Ovary (tissue), 9 donors: Measurements from ENCODE around the gene PCNA. TPM values are rescaled to one million over a fixed set of nuclear protein-coding genes. Genes with fewer than 3 reads are reported as not detected.
A peak's percentile ranks its signal among the peaks of the same experiment; 100 is the strongest.
"Not testable (repeated sequence)": the region's sequence is repeated elsewhere in the genome, so short reads cannot be mapped to it uniquely, and the experiment has no call there.

Source experiments
- DNase-seq, 5 donors: peaks; one replicate each; pipeline ENCODE4 v3.0.0-alpha.2; 2019 to 2020
- H3K27ac ChIP-seq, 2 donors: fragments of 200-600 bp; one replicate each; pipeline versions ENCODE4 v1.5.1 to v1.8.0; 2019 to 2022
- H3K27me3 ChIP-seq: fragments of 200-600 bp; one replicate; pipeline ENCODE4 v1.8.0; 2022
- H3K36me3 ChIP-seq: fragments of 200-600 bp; sonication (generic); one replicate; pipeline ENCODE4 v1.5.1; 2019
- H3K4me1 ChIP-seq: one replicate; pipeline ENCODE4 v1.8.1; 2013; ENCODE audit warnings: mild to moderate bottlenecking, moderate library complexity; ENCODE audit not compliant: insufficient read depth
- H3K4me3 ChIP-seq: fragments of 200-600 bp; sonication (generic); one replicate; pipeline ENCODE4 v1.5.1; 2017
- H3K9me3 ChIP-seq, 2 donors: fragments of 200-600 bp in 1 of 2; sonication (generic) in 1 of 2; one replicate each; pipeline versions ENCODE4 v1.5.1 to v1.8.1; 2013 to 2019; ENCODE audit warnings: mild to moderate bottlenecking in 1 of 2, moderate library complexity in 1 of 2
- CTCF ChIP-seq, 3 donors: fragments of 450-650 bp in 2 of 3; fragments of 200-600 bp in 1 of 3; IDR thresholded peaks; one replicate each; pipeline versions ENCODE4 v1.5.1 to v1.8.0; 2016 to 2022; ENCODE audit warnings: antibody characterized with exemption in 3 of 3, mild to moderate bottlenecking in 1 of 3
- EP300 ChIP-seq: sonication (generic); formaldehyde crosslinking; IDR thresholded peaks from one replicate; pipeline ENCODE4 v1.6.1; 2017; ENCODE audit warnings: antibody characterized with exemption
- POLR2A ChIP-seq: fragments of 450-650 bp; IDR thresholded peaks from one replicate; pipeline ENCODE4 v1.6.1; 2017; ENCODE audit warnings: antibody characterized with exemption, mild to moderate bottlenecking, moderate library complexity
- WGBS, 3 donors: extraction: QIAGEN DNeasy Blood & Tissue Kit in 1 of 3; methylation state at CpG; one replicate each; pipeline versions ENCODE4 v1.1.5 to v1.1.7; 2013 to 2017; 5-methylcytosine and 5-hydroxymethylcytosine counted together
- intact Hi-C, 4 donors: fragments of 100-400 bp; cut with DNase I; formaldehyde crosslinking; loops; one replicate each; pipeline versions ENCODE4 v1.11.0 to v1.15.1; 2022 to 2023
- polyA plus RNA-seq, 2 donors: library from polyadenylated mRNA; stranded (reverse); fragments of 200-250 nt in 1 of 2; fragments of 350-450 nt in 1 of 2; fragmentation: Illumina TruSeq in 1 of 2; extraction: RNeasy Lipid Tissue Mini Kit (QIAGEN cat#74804) in 1 of 2; gene quantifications; one replicate each; pipeline ENCODE4 v1.2.3, GENCODE V29; 2013 to 2014
- total RNA-seq, 7 donors: library from RNA; depleted of rRNA in 2 of 7; stranded (reverse); fragments of >200 nt in 2 of 7; fragmentation: NEBNext Ultra II Directional in 3 of 7; extraction: Animal tissue kit (Norgen Biotek cat#: 25700) in 3 of 7; gene quantifications; one replicate each; pipeline versions ENCODE4 v1.1.0 to v1.2.4, GENCODE V29; 2016 to 2023
- donor health status: DM: no; HTN: no; CAD: no; lungs with moderate emphysema.
- donor health status: DM: no; HTN: no; CAD: no.
- donor health status: Bipolar disorder and iron deficiency.
- donor health status: DM: yes; HTN: yes; CAD: no.
- donor health status: DM: no; HTN: no; CAD: no.
- donor health status: DM: yes; HTN: yes; CAD: no.

PCNA gene
- total and polyA plus RNA-seq, 9 donors: 34.1 to 50.0 (median 42.1) TPM

- H3K4me1 ChIP-seq: peaks cover 11% of the 10 kb centered on the region
- DNase-seq: no peak
- no peaks in the 10 kb centered on the region for H3K36me3 ChIP-seq
- H3K27ac ChIP-seq: no peak overlapping the region
- no peaks in the 10 kb centered on the region for H3K27me3 ChIP-seq
- no peak overlapping the region for H3K4me3 ChIP-seq
- H3K9me3 ChIP-seq: no peaks in the 10 kb centered on the region
- 47 to 50% (median 50%) methylated on average over 4 of the region's 4 CpGs for WGBS, 3 donors
- TF ChIP-seq EP300 (no peak), CTCF (IDR thresholded peaks at IDR 0.05) (no peak), POLR2A (no peak)
- intact Hi-C loops: no loop called here
Observed at GRCh38 chr20:5077761-5078387, 41.9 kb downstream of the PCNA start.

GRCh38 chr20:5076913-5077312 is 42.8 kb downstream of the PCNA start:
- H3K4me3 ChIP-seq, DNase-seq, H3K27me3 ChIP-seq, H3K36me3 ChIP-seq, intact Hi-C loops, H3K9me3 ChIP-seq, H3K27ac ChIP-seq: not testable (repeated sequence)
- 89 to 93% (median 93%) methylated on average over 2 of the region's 2 CpGs for WGBS, 3 donors
- H3K4me1 ChIP-seq: peaks cover 11% of the 10 kb centered on the region

GRCh38 chr20:5074232-5074674 is 45.5 kb downstream of the PCNA start:
- intact Hi-C loops: no loop called here
- H3K36me3 ChIP-seq: no peaks in the 10 kb centered on the region
- H3K27me3 ChIP-seq: no peaks in the 10 kb centered on the region
- DNase-seq: no peak
- H3K27ac ChIP-seq: no peak overlapping the region
- no peak for TF ChIP-seq CTCF (IDR thresholded peaks at IDR 0.05)
- TF ChIP-seq EP300: no peak
- peaks cover 9% of the 10 kb centered on the region for H3K4me1 ChIP-seq
- H3K9me3 ChIP-seq: no peaks in the 10 kb centered on the region
- 93 to 98% (median 97%) methylated on average over 3 of the region's 3 CpGs for WGBS, 3 donors
- no peak overlapping the region for H3K4me3 ChIP-seq

GRCh38 chr20:5073660-5074231 is 46.0 kb downstream of the PCNA start:
- H3K27ac ChIP-seq: no peak overlapping the region
- intact Hi-C loops: no loop called here
- peaks cover 9% of the 10 kb centered on the region for H3K4me1 ChIP-seq
- H3K36me3 ChIP-seq: no peaks in the 10 kb centered on the region
- peak in 4 of 5 donors; percentile 13 to 45 (median 32) for DNase-seq
- no peaks in the 10 kb centered on the region for H3K9me3 ChIP-seq
- H3K4me3 ChIP-seq: no peak overlapping the region
- TF ChIP-seq EP300: no peak
- no peak for TF ChIP-seq POLR2A
- TF ChIP-seq CTCF (IDR thresholded peaks at IDR 0.05): no peak
- H3K27me3 ChIP-seq: no peaks in the 10 kb centered on the region
- 82 to 84% (median 84%) methylated on average over 4 of the region's 4 CpGs for WGBS, 3 donors
